ENCODE data around the gene CTNND2. TPM values are rescaled to one million over a fixed set of nuclear protein-coding genes. Genes with fewer than 3 reads are reported as not detected.

Gene CTNND2
- total and polyA plus RNA-seq, 10 donors = 0.93 to 51.0 (median 21.5) TPM

- H3K4me1 ChIP-seq = peaks cover 0 to 2% (median 0%) of the 10 kb centered on the region in 6 donors
- H3K4me3 ChIP-seq = no peak overlapping the region
- no peaks in the 10 kb centered on the region for H3K36me3 ChIP-seq
- no peak overlapping the region for H3K27ac ChIP-seq
- TF ChIP-seq CTCF (IDR thresholded peaks at IDR 0.05 in 8 of 11, conservative IDR thresholded peaks at IDR 0.05 in 3 of 11) = no peak
- no peak for TF ChIP-seq POLR2A (IDR thresholded peaks at IDR 0.05)
- no peak for TF ChIP-seq POLR2AphosphoS5 (IDR thresholded peaks at IDR 0.05)
- WGBS, 5 donors = 65 to 86% (median 73%) methylated on average over 3 of the region's 3 CpGs
- peaks cover 0 to 21% (median 7%) of the 10 kb centered on the region in 8 donors for H3K9me3 ChIP-seq
- intact Hi-C loops (cut with DNase I; ENCODE audit: low total_unique reads) = no loop called here
- DNase-seq = no peak
- no peaks in the 10 kb centered on the region for H3K27me3 ChIP-seq (replicated peaks in 1 of 7)
Observed at GRCh38 chr5:11724940-11725339, 179.3 kb downstream of the CTNND2 start.

DNA sequence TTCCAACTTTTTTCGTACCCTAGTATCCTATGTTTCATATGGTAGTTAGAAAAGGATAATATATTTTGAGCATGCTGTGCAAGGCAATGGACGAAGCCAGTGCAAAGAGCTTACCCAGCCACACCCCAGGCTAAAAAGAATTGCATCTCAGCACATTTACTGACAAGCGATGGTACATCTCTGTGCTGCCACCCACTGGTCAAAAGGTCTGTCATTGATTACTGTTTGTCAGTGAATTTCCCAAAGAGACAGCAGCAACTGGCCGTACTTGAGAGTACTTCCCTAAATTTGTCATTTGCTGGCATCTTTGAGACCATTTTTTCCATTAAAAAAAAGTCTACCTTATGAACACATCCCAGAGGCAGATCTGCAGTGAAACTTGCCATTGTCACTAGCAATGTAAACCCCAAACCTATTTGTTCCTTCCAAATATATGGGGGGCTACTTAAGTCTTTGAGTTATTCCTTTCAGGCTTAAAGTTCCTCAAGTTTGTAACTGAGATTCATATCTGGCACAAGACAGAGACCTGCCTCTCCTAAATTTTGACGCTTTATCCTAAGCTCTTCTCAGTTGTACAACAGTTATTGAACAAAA lies 184.3 kb downstream of the CTNND2 start:
- TF ChIP-seq POLR2AphosphoS5 (IDR thresholded peaks at IDR 0.05) (peak in 1 of 3 donors; percentile 20), CTCF (IDR thresholded peaks at IDR 0.05 in 8 of 11, conservative IDR thresholded peaks at IDR 0.05 in 3 of 11) (peak in 7 of 11 experiments; percentile 23 to 39 (median 32)), POLR2A (IDR thresholded peaks at IDR 0.05) (no peak)
- Histone ChIP-seq H3K4me3 (no peak overlapping the region), H3K9me3 (peaks cover 0 to 21% (median 7%) of the 10 kb centered on the region in 8 donors), H3K4me1 (peaks cover 0 to 3% (median 0%) of the 10 kb centered on the region in 6 donors), H3K27me3 (replicated peaks in 1 of 7) (no peaks in the 10 kb centered on the region), H3K27ac (no peak overlapping the region), H3K36me3 (no peaks in the 10 kb centered on the region)
- intact Hi-C loops (cut with DNase I; ENCODE audit: low total_unique reads) = no loop called here
- 23 to 32% (median 26%) methylated on average over 5 of the region's 5 CpGs for WGBS, 5 donors
- DNase-seq = no peak

GRCh38 chr5:11715461-11716196 lies 188.6 kb downstream of the CTNND2 start:
- TF ChIP-seq POLR2AphosphoS5 (IDR thresholded peaks at IDR 0.05) (no peak), POLR2A (IDR thresholded peaks at IDR 0.05) (no peak), CTCF (IDR thresholded peaks at IDR 0.05 in 8 of 11, conservative IDR thresholded peaks at IDR 0.05 in 3 of 11) (no peak)
- no peak for DNase-seq
- no peak overlapping the region for H3K27ac ChIP-seq
- intact Hi-C loops (cut with DNase I; ENCODE audit: low total_unique reads) = no loop called here
- H3K4me3 ChIP-seq = no peak overlapping the region
- 89 to 96% (median 92%) methylated on average over 6 of the region's 6 CpGs for WGBS, 5 donors
- H3K36me3 ChIP-seq = no peaks in the 10 kb centered on the region
- no peaks in the 10 kb centered on the region for H3K27me3 ChIP-seq (replicated peaks in 1 of 7)
- no peaks in the 10 kb centered on the region for H3K9me3 ChIP-seq
- H3K4me1 ChIP-seq = peaks cover 0 to 3% (median 0%) of the 10 kb centered on the region in 6 donors

DNA sequence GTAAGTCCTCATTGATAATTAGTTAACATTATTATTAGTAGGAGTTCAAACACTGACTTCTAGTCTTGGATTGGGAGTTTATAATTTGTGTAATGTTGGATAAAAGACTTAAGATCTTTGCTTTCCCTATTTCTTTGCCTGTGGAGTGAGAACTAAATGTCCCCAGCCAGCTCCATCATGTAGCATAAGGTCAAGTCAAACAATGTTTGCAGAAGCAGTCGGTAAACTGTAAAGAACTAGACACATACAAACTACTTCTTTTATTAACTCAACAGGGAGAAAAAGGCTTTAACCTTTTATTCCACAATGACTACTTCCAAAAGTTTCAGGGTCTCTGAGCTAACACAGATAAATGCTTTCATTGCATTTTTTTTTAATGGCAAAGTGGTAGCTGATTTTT lies 192.3 kb downstream of the CTNND2 start:
- Histone ChIP-seq H3K4me1 (no peaks in the 10 kb centered on the region), H3K36me3 (no peaks in the 10 kb centered on the region), H3K27ac (no peak overlapping the region), H3K4me3 (no peak overlapping the region), H3K9me3 (no peaks in the 10 kb centered on the region), H3K27me3 (replicated peaks in 1 of 7) (no peaks in the 10 kb centered on the region)
- no peak for TF ChIP-seq POLR2A (IDR thresholded peaks at IDR 0.05)
- no peak for TF ChIP-seq CTCF (IDR thresholded peaks at IDR 0.05 in 8 of 11, conservative IDR thresholded peaks at IDR 0.05 in 3 of 11)
- TF ChIP-seq POLR2AphosphoS5 (IDR thresholded peaks at IDR 0.05) = no peak
- WGBS, 5 donors = 83 to 96% (median 91%) methylated on average over 1 of the region's 1 CpG
- intact Hi-C loops (cut with DNase I; ENCODE audit: low total_unique reads) = no loop called here
- no peak for DNase-seq
